SK-N-SH (cell line): ENCODE data around the gene MLLT3.

Experiments
- CHD2 ChIP-seq: fragments of 150-350 bp; IDR thresholded peaks from 2 replicates; pipeline ENCODE4 v1.6.1; 2018; ENCODE audit warnings: low read length; ENCODE audit not compliant: partially characterized antibody
- CTCF ChIP-seq: fragments of 200-600 bp; sonication (generic); IDR thresholded peaks from 2 replicates; pipeline ENCODE4 v1.6.1; 2017; ENCODE audit warnings: antibody characterized with exemption, mild to moderate bottlenecking, moderate library complexity
- EP300 ChIP-seq, 2 experiments: IDR thresholded peaks; 2 replicates each; pipeline versions ENCODE4 v1.4.0 to v1.6.1; 2012; ENCODE audit warnings: borderline replicate concordance in 1 of 2, low read depth in 1 of 2, low read length in 1 of 2
- EZH2phosphoT487 ChIP-seq: fragments of 200-600 bp; sonication (generic); IDR thresholded peaks from 2 replicates; pipeline ENCODE4 v1.6.1; 2017; ENCODE audit warnings: low read depth, mixed run types, mild to moderate bottlenecking, antibody characterized with exemption, moderate library complexity, borderline replicate concordance
- FOXM1 ChIP-seq: IDR thresholded peaks from 2 replicates; pipeline ENCODE4 v1.4.0; 2012; ENCODE audit warnings: low read depth, mild to moderate bottlenecking
- JUND ChIP-seq: IDR thresholded peaks from 2 replicates; pipeline ENCODE4 v1.4.0; 2012
- MEF2A ChIP-seq: IDR thresholded peaks from 2 replicates; pipeline ENCODE4 v1.4.0; 2012; ENCODE audit warnings: low read depth, borderline replicate concordance
- MXI1 ChIP-seq: IDR thresholded peaks from 2 replicates; pipeline ENCODE4 v1.6.1; 2012; ENCODE audit warnings: mild to moderate bottlenecking, low read depth, low read length, improper control_type of control experiment
- POLR2AphosphoS5 ChIP-seq: IDR thresholded peaks from 2 replicates; pipeline ENCODE4 v1.6.1; 2012; ENCODE audit warnings: low read depth, low read length
- TAF1 ChIP-seq: IDR thresholded peaks from 2 replicates; pipeline ENCODE4 v1.6.1; 2012; ENCODE audit warnings: low read depth, mild to moderate bottlenecking, low read length, moderate library complexity, borderline replicate concordance
- USF2 ChIP-seq: fragments of 150-350 bp; IDR thresholded peaks from 2 replicates; pipeline ENCODE4 v1.6.1; 2017; ENCODE audit warnings: antibody characterized with exemption, low read length, low read depth, borderline replicate concordance
- YY1 ChIP-seq: IDR thresholded peaks from 2 replicates; pipeline ENCODE4 v1.4.0; 2012; ENCODE audit warnings: low read depth, mild to moderate bottlenecking

GRCh38 chr9:20545023-20545622 lies 77.2 kb downstream of the MLLT3 start:
- TF ChIP-seq YY1: no peak
- TF ChIP-seq CHD2: no peak
- TF ChIP-seq USF2: no peak
- no peak for TF ChIP-seq JUND
- no peak for TF ChIP-seq MXI1
- TF ChIP-seq EZH2phosphoT487: no peak
- TF ChIP-seq TAF1: no peak
- TF ChIP-seq CTCF: no peak
- no peak for TF ChIP-seq POLR2AphosphoS5
- TF ChIP-seq EP300 (IDR thresholded peaks at IDR 0.05; ENCODE audit: borderline replicate concordance in 1 of 2, low read depth in 1 of 2, low read length in 1 of 2): no peak
- no peak for TF ChIP-seq MEF2A
- TF ChIP-seq FOXM1: no peak
